CD4-positive, alpha-beta T cell treated with Interleukin-4 for 1 hour (primary cell): Measurements from ENCODE around the gene PSMD6.
A peak's percentile ranks its signal among the peaks of the same experiment; 100 is the strongest.

ENCODE experiments used
- DNase-seq, 2 donors: peaks; one replicate each; pipeline ENCODE4 v3.0.0-alpha.2; 2020 to 2022

Gene PSMD6

GRCh38 chr3:63976872-63977200 lies 46.5 kb downstream of the PSMD6 start:
- DNase-seq: no peak

GRCh38 chr3:63976161-63976871 lies 47.0 kb downstream of the PSMD6 start:
- DNase-seq: no peak

DNA sequence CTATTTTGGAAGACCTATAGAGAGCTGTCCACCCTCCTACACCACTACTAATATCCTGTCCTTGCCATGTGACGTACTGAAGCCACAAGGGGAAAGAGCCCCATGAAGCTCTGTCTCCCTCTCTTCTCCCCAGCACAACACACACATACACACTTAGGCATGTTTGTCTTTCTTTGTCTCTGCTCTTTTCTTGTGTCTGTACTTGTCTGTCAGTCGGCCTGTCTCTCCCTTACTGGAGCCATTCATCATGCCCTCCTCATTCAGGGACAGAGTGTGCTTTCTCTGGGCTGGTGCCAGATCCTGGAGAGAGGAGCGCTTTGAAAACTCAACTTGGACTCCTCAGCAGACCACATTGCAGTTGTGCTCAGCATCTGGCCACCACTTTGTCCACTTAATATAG lies 47.6 kb downstream of the PSMD6 start:
- DNase-seq: no peak

- DNase-seq: no peak
Measured at GRCh38 chr3:63974451-63974850, 48.8 kb downstream of the PSMD6 start.

DNA sequence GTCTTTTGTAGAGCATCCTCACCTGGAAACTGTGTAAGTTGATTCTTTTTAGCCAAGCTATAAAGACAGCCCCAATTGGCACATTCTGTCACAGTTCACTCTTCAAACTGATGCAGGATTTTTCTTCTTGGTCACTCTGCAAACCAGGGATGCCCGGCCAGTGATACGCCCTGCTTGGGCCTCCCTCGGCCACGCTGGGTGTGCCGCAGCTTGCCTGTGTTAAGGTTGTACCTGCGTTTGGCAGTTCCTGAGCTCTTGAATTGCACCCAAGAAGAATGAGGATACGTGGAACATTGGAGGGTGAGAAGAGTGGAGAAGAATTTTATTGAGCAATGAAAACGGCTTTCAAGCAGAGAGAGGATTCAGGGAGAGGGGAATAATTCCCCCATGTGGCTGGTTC lies 49.9 kb downstream of the PSMD6 start:
- no peak for DNase-seq

GRCh38 chr3:63972987-63973386 lies 50.3 kb downstream of the PSMD6 start:
- DNase-seq: no peak

DNA sequence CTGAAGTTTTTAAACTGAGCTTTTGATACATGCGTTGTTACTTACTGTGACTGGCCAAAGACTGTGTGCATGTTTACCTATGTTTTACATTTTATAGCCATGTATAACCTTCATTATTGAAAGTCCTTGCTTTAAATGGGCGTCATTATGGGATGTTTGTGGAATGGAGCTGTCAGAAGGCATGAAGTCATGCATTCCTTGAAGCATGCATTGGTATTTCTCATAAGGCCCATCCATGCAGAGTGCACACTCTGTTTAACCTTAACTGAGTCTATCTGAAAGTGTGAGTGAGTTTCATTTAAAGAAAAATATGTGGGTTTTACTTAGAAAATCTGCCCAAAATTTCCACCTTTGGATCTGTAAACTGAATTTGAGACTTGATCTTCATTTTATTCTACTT lies 51.1 kb downstream of the PSMD6 start:
- DNase-seq: no peak

GRCh38 chr3:63970631-63971475 lies 52.4 kb downstream of the PSMD6 start:
- no peak for DNase-seq

- DNase-seq: no peak
Measured at GRCh38 chr3:63969876-63970275, 53.4 kb downstream of the PSMD6 start.

GRCh38 chr3:63968612-63969350 lies 54.5 kb downstream of the PSMD6 start:
- DNase-seq: no peak

GRCh38 chr3:63967675-63968611 lies 55.4 kb downstream of the PSMD6 start:
- peak; percentile 51 to 83 for DNase-seq

DNA sequence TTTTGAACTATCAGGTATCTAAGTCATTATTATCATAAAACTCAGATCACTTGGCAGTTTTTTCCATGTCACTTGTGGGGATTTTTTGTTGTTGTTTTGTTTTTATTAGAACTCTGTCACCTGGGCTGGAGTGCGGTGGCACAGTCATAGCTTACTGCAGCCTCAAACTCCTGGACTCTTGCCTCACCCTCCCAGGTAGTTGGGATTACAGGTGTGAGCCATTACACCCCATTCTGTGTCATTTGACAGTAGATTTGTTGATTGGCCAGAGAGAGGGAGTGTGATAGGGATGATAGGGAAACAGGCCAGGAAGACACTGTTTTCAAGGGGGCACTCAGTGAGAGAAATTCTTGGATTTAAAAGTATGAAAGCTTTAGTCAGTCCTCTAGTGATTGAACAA lies 56.4 kb downstream of the PSMD6 start:
- no peak for DNase-seq

DNA sequence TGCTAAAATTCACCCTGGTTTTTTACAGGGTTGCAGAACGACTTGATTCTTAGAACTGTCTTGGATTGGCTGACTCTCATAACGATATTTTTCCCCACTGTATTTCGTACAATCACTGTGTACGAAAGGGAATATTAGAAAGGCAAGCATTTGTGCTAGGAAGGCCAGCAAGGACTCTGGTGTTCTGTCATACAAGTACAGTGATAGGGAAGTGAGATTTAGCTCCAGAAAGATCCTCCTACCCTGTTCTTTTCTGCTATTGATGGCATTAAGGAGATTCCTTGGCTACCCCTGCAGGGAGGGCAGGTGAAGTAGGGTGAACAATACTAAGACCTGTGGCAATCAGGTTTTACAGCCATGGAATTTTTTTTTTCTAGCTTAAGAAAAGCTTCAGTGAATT lies 57.3 kb downstream of the PSMD6 start:
- DNase-seq: no peak

DNA sequence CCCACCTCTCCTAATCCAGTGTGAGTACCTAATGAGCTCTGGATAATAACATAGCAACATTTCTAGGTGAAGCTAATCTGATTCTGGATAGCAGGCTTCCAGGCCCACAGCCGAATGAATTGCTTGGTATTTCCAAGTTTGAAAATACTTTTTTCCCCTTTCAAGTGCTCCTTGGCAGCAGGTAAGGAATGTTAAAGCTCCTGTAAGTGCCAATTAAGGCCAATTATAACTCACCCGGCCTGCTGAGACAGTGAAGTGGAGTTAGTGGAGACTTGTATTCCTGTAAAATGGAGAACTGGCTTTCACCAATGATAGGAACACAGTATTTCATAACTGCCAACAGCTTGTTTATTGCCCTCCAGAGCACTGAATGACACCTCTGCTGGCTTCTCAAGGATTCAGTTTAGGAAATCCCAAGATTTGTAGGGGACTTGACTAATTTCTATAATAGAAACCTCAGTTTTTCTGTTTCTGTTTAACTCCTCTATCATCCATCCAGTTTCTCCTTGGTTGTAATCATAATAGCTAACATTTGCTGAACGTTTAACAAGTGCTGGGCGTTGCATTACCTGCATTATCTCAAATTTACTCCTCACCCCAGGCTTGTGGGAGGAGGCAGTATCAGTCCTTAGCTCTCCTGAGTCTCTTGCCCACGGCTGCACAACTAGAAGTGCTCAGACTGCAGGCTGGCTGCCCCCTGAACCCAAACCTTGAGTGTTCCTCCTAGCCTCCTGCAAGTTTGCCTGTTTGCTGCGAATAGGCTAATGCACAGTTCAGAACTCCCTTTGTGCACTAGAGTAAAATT lies 58.4 kb downstream of the PSMD6 start:
- DNase-seq: no peak

DNA sequence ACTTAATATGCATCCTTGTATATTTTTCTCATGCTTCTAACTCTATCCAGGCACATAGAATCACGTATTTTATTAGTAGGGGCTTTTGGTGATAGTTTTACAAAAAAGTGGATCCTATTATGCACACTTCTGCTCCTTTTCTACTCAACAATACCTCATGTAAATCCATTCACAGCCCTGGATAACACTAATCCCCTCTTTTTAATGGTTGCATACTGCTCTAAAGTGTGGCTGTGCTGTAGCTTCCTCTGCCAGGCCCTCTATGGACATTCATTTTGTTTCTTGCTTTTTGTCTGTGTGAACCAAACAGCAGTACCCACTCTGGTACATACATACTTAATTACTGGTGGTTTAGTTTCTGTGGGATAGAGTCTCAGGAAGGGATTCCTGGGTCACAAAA lies 59.8 kb downstream of the PSMD6 start:
- DNase-seq: no peak

DNA sequence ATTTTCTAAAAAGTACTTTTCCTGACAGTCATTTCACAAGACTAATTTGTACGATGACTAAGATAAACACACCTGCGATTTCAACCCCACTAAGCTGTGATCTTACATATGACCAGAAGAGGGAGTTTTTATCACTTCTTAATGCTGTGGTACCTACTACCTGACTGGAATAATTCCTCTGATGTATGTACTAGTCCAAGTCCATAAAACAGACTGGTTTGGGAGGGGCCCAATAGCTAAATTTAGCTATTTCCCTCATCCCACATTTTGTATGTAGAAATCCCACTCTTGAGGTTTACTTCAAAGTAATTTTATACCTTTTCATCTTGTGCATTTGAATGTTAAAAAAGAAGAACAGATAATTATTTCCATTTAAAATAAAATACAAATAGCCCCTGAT lies 61.4 kb downstream of the PSMD6 start:
- DNase-seq: peak in 1 of 2 donors; percentile 82
